ENCODE measurements around the gene DUSP22.

DNA sequence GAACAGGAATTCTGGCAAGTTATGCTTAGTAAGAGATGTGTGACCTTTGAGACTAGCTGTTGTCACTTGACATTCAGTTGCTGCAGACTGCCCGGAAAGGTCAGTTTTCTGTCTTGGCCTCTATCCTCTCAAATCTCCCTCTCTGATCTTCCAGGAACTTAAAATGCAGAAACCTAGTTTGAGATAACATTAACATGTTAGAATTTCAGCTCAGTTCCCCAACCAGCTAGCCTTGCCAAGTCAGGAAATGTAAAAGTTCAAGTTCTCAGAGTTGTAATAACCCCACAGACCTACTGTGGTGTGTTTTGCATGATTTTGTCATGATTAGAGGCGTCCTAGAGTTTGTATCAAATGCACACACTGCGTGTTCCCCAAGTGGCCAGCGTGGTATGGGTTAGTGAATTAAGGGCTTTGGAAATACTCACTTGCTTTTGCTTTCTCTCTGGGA lies 46.6 kb downstream of the DUSP22 start:
- TF ChIP-seq POLR2A (IDR thresholded peaks at IDR 0.05) (no peak), POLR2AphosphoS5 (IDR thresholded peaks at IDR 0.05) (no peak)

All from suprapubic skin (tissue), 4 donors.